ENCODE results near the gene DAB2IP. TPM values are rescaled to one million over a fixed set of nuclear protein-coding genes. Genes with fewer than 3 reads are reported as not detected.
A peak's percentile ranks its signal among the peaks of the same experiment; 100 is the strongest.

The DAB2IP gene
- total RNA-seq, 2 donors from 2014 or later = 51.6 to 83.2 TPM

- intact Hi-C loops (cut with DNase I) = no loop called here
- 89% methylated on average over 1 of the region's 1 CpG for WGBS
- Histone ChIP-seq H3K4me3 (no peak overlapping the region), H3K9me3 (no peaks in the 10 kb centered on the region), H3K4me1 (replicated peaks) (peaks cover 4% of the 10 kb centered on the region), H3K27me3 (replicated peaks; ENCODE audit: insufficient read depth) (no peaks in the 10 kb centered on the region), H3K27ac (no peak overlapping the region), H3K36me3 (no peaks in the 10 kb centered on the region)
- DNase-seq (ENCODE audit: low spot score) = no peak
- TF ChIP-seq POLR2AphosphoS5 (IDR thresholded peaks at IDR 0.05) = no peak
- TF ChIP-seq CTCF (IDR thresholded peaks at IDR 0.05) = no peak
- no peak for TF ChIP-seq POLR2A (IDR thresholded peaks at IDR 0.05)
Observed at GRCh38 chr9:121633736-121634135, 17.7 kb upstream of the DAB2IP start.

GRCh38 chr9:121634329-121635261, 16.8 kb upstream of the DAB2IP start:
- H3K36me3 ChIP-seq = no peaks in the 10 kb centered on the region
- no peak overlapping the region for H3K4me3 ChIP-seq
- H3K27ac ChIP-seq = no peak overlapping the region
- H3K27me3 ChIP-seq (replicated peaks; ENCODE audit: insufficient read depth) = no peaks in the 10 kb centered on the region
- H3K9me3 ChIP-seq = no peaks in the 10 kb centered on the region
- peaks cover 4% of the 10 kb centered on the region for H3K4me1 ChIP-seq (replicated peaks)
- TF ChIP-seq CTCF (IDR thresholded peaks at IDR 0.05) (peak in 2 of 4 experiments; percentile 5 to 43), POLR2A (IDR thresholded peaks at IDR 0.05) (no peak), POLR2AphosphoS5 (IDR thresholded peaks at IDR 0.05) (no peak)
- 69% methylated on average over 20 of the region's 20 CpGs for WGBS
- no peak for DNase-seq (ENCODE audit: low spot score)
- intact Hi-C loops (cut with DNase I) = no loop called here

GRCh38 chr9:121635300-121635876, 16.0 kb upstream of the DAB2IP start:
- Histone ChIP-seq H3K4me3 (no peak overlapping the region), H3K36me3 (no peaks in the 10 kb centered on the region), H3K27ac (no peak overlapping the region), H3K4me1 (replicated peaks) (peaks cover 4% of the 10 kb centered on the region), H3K9me3 (no peaks in the 10 kb centered on the region), H3K27me3 (replicated peaks; ENCODE audit: insufficient read depth) (no peaks in the 10 kb centered on the region)
- TF ChIP-seq POLR2AphosphoS5 (IDR thresholded peaks at IDR 0.05) (no peak), POLR2A (IDR thresholded peaks at IDR 0.05) (no peak), CTCF (IDR thresholded peaks at IDR 0.05) (no peak)
- intact Hi-C loops (cut with DNase I) = no loop called here
- no peak for DNase-seq (ENCODE audit: low spot score)
- WGBS = 73% methylated on average over 7 of the region's 7 CpGs

- DNase-seq (ENCODE audit: low spot score) = peak; percentile 9
- H3K27ac ChIP-seq = no peak overlapping the region
Observed at GRCh38 chr9:121636341-121636865, 15.0 kb upstream of the DAB2IP start.

More at GRCh38 chr9:121636341-121636865, 15.0 kb upstream of the DAB2IP start:
- no peak overlapping the region for H3K4me3 ChIP-seq
- 36% methylated on average over 12 of the region's 12 CpGs for WGBS
- H3K27me3 ChIP-seq (replicated peaks; ENCODE audit: insufficient read depth) = no peaks in the 10 kb centered on the region
- intact Hi-C loops (cut with DNase I) = no loop called here
- H3K9me3 ChIP-seq = no peaks in the 10 kb centered on the region
- TF ChIP-seq POLR2AphosphoS5 (IDR thresholded peaks at IDR 0.05) = peak; percentile 9
- no peak for TF ChIP-seq POLR2A (IDR thresholded peaks at IDR 0.05)
- no peak for TF ChIP-seq CTCF (IDR thresholded peaks at IDR 0.05)
- peaks cover 4% of the 10 kb centered on the region for H3K4me1 ChIP-seq (replicated peaks)
- no peaks in the 10 kb centered on the region for H3K36me3 ChIP-seq

Data from prostate gland (tissue), 2 donors.